GM18508 (cell line): Measurements from ENCODE around the gene VWA3A.
"Not testable (repeated sequence)": the region's sequence is repeated elsewhere in the genome, so short reads cannot be mapped to it uniquely, and the experiment has no call there.

Experiments
- ATAC-seq: cut with Tn5 transposase; IDR thresholded peaks from one replicate; pipeline ENCODE4 v1.9.1; 2021; ENCODE audit warnings: moderate number of reproducible peaks; ENCODE audit not compliant: insufficient read depth, unreplicated experiment

Gene VWA3A

GRCh38 chr16:22128537-22128936 is 36.2 kb downstream of the VWA3A start:
- ATAC-seq = not testable (repeated sequence)

GRCh38 chr16:22130528-22130927 is 38.2 kb downstream of the VWA3A start:
- ATAC-seq = no peak

DNA sequence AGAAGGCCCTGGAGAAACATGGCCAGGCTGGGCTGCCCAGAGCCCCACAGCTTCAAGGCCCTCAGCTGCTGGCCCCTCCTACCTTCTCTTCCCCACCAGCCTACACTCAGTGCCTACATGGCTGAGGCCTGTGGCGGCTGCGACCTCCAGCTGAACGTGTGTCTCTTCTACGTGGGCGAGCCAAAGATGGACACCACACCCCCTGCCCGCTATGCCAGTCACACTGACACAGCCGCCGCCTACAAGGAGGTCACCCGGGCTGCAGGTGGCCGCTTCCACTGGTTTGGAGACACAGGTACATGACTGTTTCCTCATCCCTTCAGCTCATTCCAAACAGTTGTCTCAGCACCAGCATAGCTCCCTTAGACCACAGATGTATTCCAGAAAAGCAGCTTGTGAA is 40.5 kb downstream of the VWA3A start:
- ATAC-seq = no peak

- ATAC-seq = no peak
These were observed 46.1 kb downstream of the VWA3A start for GRCh38 chr16:22138482-22138881.

DNA sequence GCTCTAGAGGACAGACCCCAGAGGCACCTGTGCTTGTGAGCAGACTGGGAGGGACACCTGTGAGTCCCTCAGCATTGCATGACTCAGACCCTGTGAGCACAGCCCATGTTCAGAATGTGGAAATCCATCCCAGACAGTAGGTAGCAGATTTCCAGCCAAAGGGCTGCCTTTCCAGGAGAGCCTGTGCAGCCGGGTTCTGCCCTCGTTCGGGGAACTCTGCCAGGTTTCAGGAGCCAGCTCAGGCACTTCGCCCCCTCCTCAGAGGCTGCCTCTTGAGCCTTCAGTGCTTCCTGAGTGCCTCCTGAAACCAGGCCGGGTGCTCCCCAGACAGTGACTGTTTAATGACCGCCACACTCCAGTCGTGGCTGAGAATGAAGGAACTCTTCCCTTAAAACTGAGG is 46.7 kb downstream of the VWA3A start:
- no peak for ATAC-seq

DNA sequence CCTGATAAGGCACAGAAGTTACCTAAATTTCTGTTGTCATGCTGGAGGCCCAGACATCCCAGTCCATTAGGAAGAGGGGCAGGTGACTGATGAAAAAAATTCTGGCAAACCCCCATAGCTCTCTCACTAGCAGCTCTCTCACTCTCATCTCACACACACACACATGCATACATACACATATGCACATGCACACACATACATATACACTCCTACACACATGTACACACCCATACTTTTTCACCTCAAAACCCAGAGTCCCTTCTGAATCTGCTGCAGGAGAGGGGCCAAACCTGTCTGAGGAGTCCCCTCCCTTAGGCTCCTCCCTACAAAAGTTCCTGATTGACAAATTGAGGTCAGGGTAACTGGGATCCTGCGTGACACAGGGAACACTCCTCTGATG is 47.4 kb downstream of the VWA3A start:
- ATAC-seq = no peak

DNA sequence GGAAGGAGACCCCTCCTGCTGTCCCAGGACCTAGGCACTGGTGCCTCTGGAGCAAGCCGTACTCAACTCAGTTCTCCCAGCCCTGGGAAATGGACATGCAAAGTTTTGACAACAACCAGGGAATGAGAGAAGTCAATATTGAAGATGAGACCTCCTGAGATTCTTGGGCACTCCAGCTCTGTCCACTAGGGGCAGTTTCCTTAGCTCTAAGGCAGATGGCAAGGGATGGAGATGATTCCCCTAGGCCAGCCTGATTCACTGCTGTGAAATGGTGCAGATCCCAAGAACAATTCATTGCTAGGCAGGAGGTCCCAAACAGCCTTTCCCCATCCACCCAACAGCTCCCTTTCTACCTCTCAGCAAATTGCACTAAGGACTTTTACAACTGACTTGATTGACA is 49.4 kb downstream of the VWA3A start:
- no peak for ATAC-seq

DNA sequence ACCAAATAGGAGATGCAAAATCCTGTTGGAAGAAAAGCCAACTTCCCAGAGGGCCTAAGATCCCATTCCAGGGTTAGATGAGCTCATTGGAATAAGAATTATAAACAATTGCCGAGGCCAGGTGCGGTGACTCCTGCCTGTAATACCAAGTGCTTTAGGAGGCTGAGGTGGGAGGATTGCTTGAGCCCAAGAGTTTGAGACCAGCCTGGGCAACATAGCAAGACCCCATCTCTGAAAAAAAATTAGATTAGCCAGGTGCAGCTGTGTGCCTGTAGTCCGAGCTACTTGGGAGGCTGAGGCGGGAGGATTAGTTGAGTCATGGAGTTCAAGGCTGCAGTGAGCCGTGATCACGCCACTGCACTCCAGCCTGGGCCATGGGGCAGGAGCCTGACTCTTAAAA is 52.2 kb downstream of the VWA3A start:
- ATAC-seq = no peak

DNA sequence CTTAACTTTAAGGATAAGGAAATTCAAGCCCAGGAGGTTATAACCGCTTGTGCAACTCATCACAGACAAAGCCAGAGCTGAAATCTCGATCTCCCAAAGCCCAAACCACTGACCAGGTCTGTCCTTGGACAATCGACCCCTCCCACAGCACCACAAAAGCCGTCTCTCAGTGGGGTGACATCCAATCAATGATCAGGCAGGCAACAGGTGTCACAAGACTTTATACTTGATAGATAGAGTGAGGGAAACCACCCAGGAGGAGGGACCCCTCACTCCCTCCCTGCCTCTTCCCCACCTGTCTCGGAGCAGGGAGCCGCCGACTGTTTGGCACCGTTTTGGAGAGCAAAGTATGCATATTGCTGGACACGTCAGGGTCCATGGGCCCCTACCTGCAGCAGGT is 55.5 kb downstream of the VWA3A start:
- no peak for ATAC-seq

- no peak for ATAC-seq
These were observed 59.1 kb downstream of the VWA3A start for GRCh38 chr16:22151246-22151998.

- no peak for ATAC-seq
These were observed 60.0 kb downstream of the VWA3A start for GRCh38 chr16:22152316-22152715.

GRCh38 chr16:22153078-22153477 is 60.7 kb downstream of the VWA3A start:
- not testable (repeated sequence) for ATAC-seq

GRCh38 chr16:22161401-22161800 is 69.1 kb downstream of the VWA3A start:
- no peak for ATAC-seq

DNA sequence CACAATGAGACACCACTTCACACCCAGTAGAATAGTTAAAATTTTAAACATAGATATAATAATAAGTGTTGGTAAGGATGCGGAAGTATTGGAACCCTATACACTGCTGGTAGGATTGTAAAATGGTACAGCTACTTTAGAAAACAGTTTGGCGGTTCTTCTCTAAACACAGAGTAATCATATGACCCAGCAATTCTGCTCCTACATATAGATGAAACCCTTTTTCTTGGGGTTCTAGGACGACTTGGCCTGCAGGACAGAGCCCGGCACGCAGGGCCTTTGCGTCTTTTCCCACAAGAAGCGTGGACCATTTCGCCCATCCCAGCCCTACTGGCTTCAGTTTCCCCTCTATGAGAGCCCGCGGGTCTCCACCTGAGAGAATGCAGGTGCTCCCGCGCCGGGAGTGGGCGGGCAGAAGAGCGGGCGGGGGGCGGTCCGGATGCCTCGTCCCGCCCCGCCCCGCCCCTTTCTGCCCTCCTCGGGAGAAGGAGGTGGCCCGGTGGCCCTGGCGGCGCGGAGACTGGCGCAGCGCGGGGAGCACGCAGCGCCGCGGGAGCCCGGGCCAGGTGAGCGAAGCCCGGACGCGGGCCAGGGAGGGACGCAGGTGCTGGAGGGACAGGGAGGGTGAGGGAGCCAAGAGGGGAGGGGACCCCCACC is 69.8 kb downstream of the VWA3A start, which contains the start of gene SDR42E2:
SDR42E2 (plus strand) TSS at position 508 of the 657 bp plus-strand sequence. CDS start 3,077 bp downstream, outside the sequence.
- ATAC-seq = no peak

GRCh38 chr16:22162656-22163009 is 70.3 kb downstream of the VWA3A start:
- no peak for ATAC-seq

- ATAC-seq = no peak
These were observed 71.5 kb downstream of the VWA3A start for GRCh38 chr16:22163806-22164205.

GRCh38 chr16:22164482-22164881 is 72.1 kb downstream of the VWA3A start:
- ATAC-seq = no peak

GRCh38 chr16:22165508-22166285 is 73.4 kb downstream of the VWA3A start:
- no peak for ATAC-seq

GRCh38 chr16:22171953-22172352 is 79.6 kb downstream of the VWA3A start:
- ATAC-seq = no peak

DNA sequence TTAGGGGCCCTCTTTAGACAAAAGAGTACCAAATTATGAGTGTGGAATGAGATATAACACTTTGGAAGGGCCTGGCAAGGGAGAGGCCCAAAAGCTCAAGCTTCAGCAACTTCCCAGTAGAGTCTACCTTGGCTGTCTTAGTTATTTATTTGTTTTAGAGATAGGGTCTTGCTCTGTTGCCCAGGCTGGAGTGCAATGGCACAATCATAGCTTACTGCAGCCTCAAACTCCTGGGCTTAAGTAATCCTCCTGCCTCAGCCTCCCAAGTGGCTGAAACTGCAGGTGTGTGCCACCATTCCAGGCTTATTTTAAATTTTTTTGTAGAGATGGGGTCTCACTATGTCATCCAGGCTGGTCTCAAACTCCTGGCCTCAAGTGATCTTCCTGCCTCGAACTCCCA is 80.3 kb downstream of the VWA3A start:
- ATAC-seq = not testable (repeated sequence)

DNA sequence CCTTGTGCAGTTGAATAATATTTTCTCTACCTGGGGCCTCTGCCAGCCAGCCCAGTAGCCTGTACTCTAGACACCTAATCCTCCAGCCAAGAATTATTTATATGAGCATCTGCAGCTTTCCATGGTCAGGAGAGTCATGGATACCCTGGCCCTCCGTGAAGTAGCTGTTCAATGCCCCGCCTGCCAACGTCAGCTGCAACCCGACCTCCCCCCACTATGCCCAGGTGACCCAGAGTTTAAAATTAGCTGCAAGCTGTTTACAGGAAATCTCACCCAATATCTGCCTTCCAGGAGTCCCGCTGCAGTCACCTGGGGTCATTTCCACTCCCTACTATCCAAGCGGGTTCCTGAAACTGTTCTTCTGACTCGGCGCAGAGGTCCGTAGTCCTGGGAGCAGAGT is 82.3 kb downstream of the VWA3A start:
- no peak for ATAC-seq
